Fibroblast of mammary gland (primary cell): ENCODE measurements around the gene RNF166.
"Not testable (repeated sequence)": the region's sequence is repeated elsewhere in the genome, so short reads cannot be mapped to it uniquely, and the experiment has no call there.

Experiments used
- DNase-seq: peaks from one replicate; pipeline ENCODE4 v3.0.0-alpha.2; 2010; ENCODE audit warnings: low read depth
- H3K4me3 ChIP-seq: 2 replicates; pipeline ENCODE4 v1.5.1; 2011; ENCODE audit warnings: low read depth, mild to moderate bottlenecking, low read length, moderate library complexity; ENCODE audit not compliant: control insufficient read depth
- CTCF ChIP-seq: conservative IDR thresholded peaks from 2 replicates; pipeline ENCODE4 v1.5.1; 2011; ENCODE audit warnings: low read depth, low read length, inconsistent platforms; ENCODE audit not compliant: control insufficient read depth, insufficient read depth

Gene RNF166

GRCh38 chr16:88672776-88673175 lies 33.4 kb downstream of the RNF166 start:
- DNase-seq, result no peak
- peak; percentile 12 for TF ChIP-seq CTCF
- no peak overlapping the region for H3K4me3 ChIP-seq

- TF ChIP-seq CTCF, result no peak
- no peak for DNase-seq
- no peak overlapping the region for H3K4me3 ChIP-seq
These were observed 34.4 kb downstream of the RNF166 start for GRCh38 chr16:88671806-88672205.

- DNase-seq, result peak; percentile 80
- H3K4me3 ChIP-seq, result no peak overlapping the region
- TF ChIP-seq CTCF, result no peak
These were observed 36.2 kb downstream of the RNF166 start for GRCh38 chr16:88669980-88670379.

GRCh38 chr16:88669493-88669892 lies 36.7 kb downstream of the RNF166 start:
- not testable (repeated sequence) for DNase-seq, H3K4me3 ChIP-seq

- DNase-seq, result no peak
- H3K4me3 ChIP-seq, result no peak overlapping the region
- no peak for TF ChIP-seq CTCF
These were observed 38.7 kb downstream of the RNF166 start for GRCh38 chr16:88667461-88667860.

- H3K4me3 ChIP-seq, result no peak overlapping the region
- DNase-seq, result no peak
- TF ChIP-seq CTCF, result no peak
These were observed 40.6 kb downstream of the RNF166 start for GRCh38 chr16:88665570-88665969.

- no peak for TF ChIP-seq CTCF
- peak; percentile 41 for DNase-seq
- no peak overlapping the region for H3K4me3 ChIP-seq
These were observed 41.1 kb downstream of the RNF166 start for GRCh38 chr16:88665148-88665547.
